HepG2 (cell line): Measurements from ENCODE around the gene EIF6. TPM values are rescaled to one million over a fixed set of nuclear protein-coding genes. Genes with fewer than 3 reads are reported as not detected.

ENCODE experiments used
- ATF4 ChIP-seq, 2 experiments: fragments of 450-650 bp in 1 of 2; sonication (generic) in 1 of 2; formaldehyde crosslinking; IDR thresholded peaks; 2 replicates each; pipeline versions ENCODE4 v1.5.0 to v1.8.0; 2020 to 2022; ENCODE audit warnings: mild to moderate bottlenecking in 1 of 2, missing genetic modification reagents in 1 of 2
- ATF6 ChIP-seq: sonication (generic); formaldehyde crosslinking; conservative IDR thresholded peaks from 2 replicates; pipeline ENCODE4 v1.4.0; 2020; ENCODE audit warnings: missing genetic modification reagents
- BRD4 ChIP-seq: sonication (generic); formaldehyde crosslinking; IDR thresholded peaks from 2 replicates; pipeline ENCODE4 v1.4.0; 2020; ENCODE audit warnings: missing genetic modification reagents
- CENPT ChIP-seq: sonication (generic); formaldehyde crosslinking; IDR thresholded peaks from 2 replicates; pipeline ENCODE4 v1.8.0; 2022; ENCODE audit warnings: low read depth, mild to moderate bottlenecking, moderate library complexity, missing genetic modification reagents
- ETV6 ChIP-seq: sonication (generic); formaldehyde crosslinking; conservative IDR thresholded peaks from 2 replicates; pipeline ENCODE4 v1.4.0; 2020; ENCODE audit warnings: missing genetic modification reagents
- ISX ChIP-seq: sonication (generic); formaldehyde crosslinking; conservative IDR thresholded peaks from 2 replicates; pipeline ENCODE4 v1.5.0; 2020; ENCODE audit warnings: missing genetic modification reagents
- KLF9 ChIP-seq: IDR thresholded peaks from 2 replicates; pipeline ENCODE4 v1.6.1; 2016; ENCODE audit warnings: low read depth
- MTA3 ChIP-seq: sonication (generic); formaldehyde crosslinking; IDR thresholded peaks from 2 replicates; pipeline ENCODE4 v1.4.0; 2020; ENCODE audit warnings: missing genetic modification reagents
- NR0B2 ChIP-seq: sonication (generic); formaldehyde crosslinking; IDR thresholded peaks from 2 replicates; pipeline ENCODE4 v1.4.0; 2020; ENCODE audit warnings: mild to moderate bottlenecking, missing genetic modification reagents
- POLR2A ChIP-seq, 2 experiments: IDR thresholded peaks; 2 replicates each; pipeline ENCODE4 v1.6.1; 2011; ENCODE audit warnings: low read depth in 2 of 2, low read length in 2 of 2, mild to moderate bottlenecking in 1 of 2, moderate library complexity in 1 of 2; ENCODE audit not compliant: insufficient read depth in 1 of 2
- PRDM15 ChIP-seq: sonication (generic); formaldehyde crosslinking; IDR thresholded peaks from 2 replicates; pipeline ENCODE4 v1.4.0; 2020; ENCODE audit warnings: missing genetic modification reagents
- TOPORS ChIP-seq: sonication (generic); formaldehyde crosslinking; IDR thresholded peaks from 2 replicates; pipeline ENCODE4 v1.8.0; 2023; ENCODE audit warnings: mild to moderate bottlenecking, missing genetic modification reagents
- YEATS4 ChIP-seq: sonication (generic); formaldehyde crosslinking; IDR thresholded peaks from 2 replicates; pipeline ENCODE4 v1.4.0; 2020; ENCODE audit warnings: missing genetic modification reagents, borderline replicate concordance
- ZGPAT ChIP-seq: IDR thresholded peaks from 2 replicates; pipeline ENCODE4 v1.6.1; 2016; ENCODE audit warnings: mild to moderate bottlenecking
- ZNF326 ChIP-seq: sonication (generic); formaldehyde crosslinking; IDR thresholded peaks from 2 replicates; pipeline ENCODE4 v1.4.0; 2020; ENCODE audit warnings: missing genetic modification reagents, borderline replicate concordance
- ZNF562 ChIP-seq: sonication (generic); formaldehyde crosslinking; IDR thresholded peaks from 2 replicates; pipeline ENCODE4 v1.8.0; 2022; ENCODE audit warnings: missing genetic modification reagents, borderline replicate concordance
- ZNF577 ChIP-seq: sonication (generic); formaldehyde crosslinking; IDR thresholded peaks from 2 replicates; pipeline ENCODE4 v1.4.0; 2020; ENCODE audit warnings: mild to moderate bottlenecking, low read depth, missing genetic modification reagents, borderline replicate concordance
- polyA plus RNA-seq, 8 experiments: library from polyadenylated mRNA; depleted of rRNA in 3 of 8; stranded (reverse) in 7 of 8; unstranded in 1 of 8; fragments of >200 nt; fragmentation: Illumina TruSeq in 4 of 8; extraction: Trizol in 4 of 8; gene quantifications; 2 replicates each; pipeline versions ENCODE4 v1.2.1 to v1.2.3, GENCODE V29; 2011 to 2016; ENCODE audit warnings: low read depth in 4 of 8, missing spikeins in 1 of 8, mixed read lengths in 1 of 8; ENCODE audit not compliant: insufficient read depth in 1 of 8
- total RNA-seq, 5 experiments: library from RNA; depleted of rRNA; stranded (reverse); fragments of >200 nt; fragmentation: Illumina TruSeq; extraction: Trizol; gene quantifications; 2 replicates each; pipeline ENCODE4 v1.2.3, GENCODE V29; 2016; ENCODE audit warnings: low read depth in 1 of 5
- TF ChIP-seq, protein P1 (sequence below): sonication (generic); formaldehyde crosslinking; IDR thresholded peaks from 2 replicates; pipeline ENCODE4 v1.5.0; 2020; ENCODE audit warnings: missing genetic modification reagents, mild to moderate bottlenecking, borderline replicate concordance

The EIF6 gene
- total and polyA plus RNA-seq, 2 of the 13 experiments (the other 11 are each of a cell fraction or from before 2014, with no cell fraction given) = 462 to 466 TPM

- TF ChIP-seq TOPORS (CRISPR knock-in tag) (peak; percentile 41; the same call in 1 of the 2 replicates), PRDM15 (CRISPR knock-in tag) (0 out of 2 replicates have a peak, but pooled peaks have one; percentile 14), ISX (CRISPR knock-in tag) (no peak), ATF6 (no peak), ZNF577 (no peak), ZNF326 (CRISPR knock-in tag) (no peak), NR0B2 (CRISPR knock-in tag) (no peak), BRD4 (CRISPR knock-in tag) (0 out of 2 replicates have a peak, but pooled peaks have one; percentile 20), ZGPAT (CRISPR knock-in tag) (peak; percentile 72), MTA3 (no peak), ZNF562 (CRISPR knock-in tag) (no peak), POLR2A (IDR thresholded peaks at IDR 0.05; ENCODE audit: insufficient read depth in 1 of 2, low read depth in 2 of 2, low read length in 2 of 2) (peak in 1 of 2 experiments; percentile 70; a peak in 2 of 4 replicates), KLF9 (CRISPR knock-in tag) (no peak), ATF4 (CRISPR knock-in tag; IDR thresholded peaks at IDR 0.05) (no peak), YEATS4 (CRISPR knock-in tag) (no peak), ETV6 (CRISPR knock-in tag) (0 out of 2 replicates have a peak, but pooled peaks have one; percentile 9), CENPT (CRISPR knock-in tag) (peak; percentile 85)
- TF ChIP-seq, protein P1, sequence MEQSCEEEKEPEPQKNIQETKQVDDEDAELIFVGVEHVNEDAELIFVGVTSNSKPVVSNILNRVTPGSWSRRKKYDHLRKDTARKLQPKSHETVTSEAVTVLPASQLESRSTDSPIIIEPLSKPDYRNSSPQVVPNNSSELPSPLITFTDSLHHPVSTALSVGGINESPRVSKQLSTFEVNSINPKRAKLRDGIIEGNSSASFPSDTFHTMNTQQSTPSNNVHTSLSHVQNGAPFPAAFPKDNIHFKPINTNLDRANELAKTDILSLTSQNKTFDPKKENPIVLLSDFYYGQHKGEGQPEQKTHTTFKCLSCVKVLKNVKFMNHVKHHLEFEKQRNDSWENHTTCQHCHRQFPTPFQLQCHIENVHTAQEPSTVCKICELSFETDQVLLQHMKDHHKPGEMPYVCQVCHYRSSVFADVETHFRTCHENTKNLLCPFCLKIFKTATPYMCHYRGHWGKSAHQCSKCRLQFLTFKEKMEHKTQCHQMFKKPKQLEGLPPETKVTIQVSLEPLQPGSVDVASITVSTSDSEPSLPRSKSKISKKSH (CRISPR knock-in tag) = peak; percentile 92
Observed at GRCh38 chr20:35286077-35286898, 1.7 kb upstream of the EIF6 start (continued).
